ENCODE data around the gene COL4A6. TPM values are rescaled to one million over a fixed set of nuclear protein-coding genes. Genes with fewer than 3 reads are reported as not detected.

COL4A6 gene
- polyA plus RNA-seq, 1 donor from 2014 or later, result 1.6 TPM

GRCh38 chrX:108160309-108160708, 277.9 kb downstream of the COL4A6 start:
- no peaks in the 10 kb centered on the region for H3K27me3 ChIP-seq (ENCODE audit: insufficient read depth, low read depth, low read length)
- no peaks in the 10 kb centered on the region for H3K9me2 ChIP-seq (ENCODE audit: insufficient read depth, low read length)
- H3K9me3 ChIP-seq (ENCODE audit: low read length), result no peaks in the 10 kb centered on the region
- H3K79me2 ChIP-seq (replicated peaks; ENCODE audit: insufficient read depth, low read length), result no peaks in the 10 kb centered on the region
- no peak overlapping the region for H3K4me2 ChIP-seq (ENCODE audit: low read length)
- H4K20me1 ChIP-seq (ENCODE audit: insufficient read depth), result no peaks in the 10 kb centered on the region
- no peaks in the 10 kb centered on the region for H3K36me3 ChIP-seq (ENCODE audit: insufficient read depth, low read length)
- no peak overlapping the region for H3K4me3 ChIP-seq (ENCODE audit: low read length)
- no peak overlapping the region for H2AFZ ChIP-seq (ENCODE audit: low read depth, low read length)
- TF ChIP-seq RAD21 (conservative IDR thresholded peaks at IDR 0.05) (no peak), REST (IDR thresholded peaks at IDR 0.05; ENCODE audit: borderline replicate concordance) (no peak), POLR2AphosphoS5 (IDR thresholded peaks at IDR 0.05) (no peak), EZH2 (IDR thresholded peaks at IDR 0.05; ENCODE audit: borderline replicate concordance, insufficient read depth, low read length, poor library complexity, severe bottlenecking) (no peak), MXI1 (conservative IDR thresholded peaks at IDR 0.05; ENCODE audit: poor library complexity, severe bottlenecking) (no peak), CTCF (IDR thresholded peaks at IDR 0.05; ENCODE audit: poor library complexity, severe bottlenecking) (no peak), EP300 (conservative IDR thresholded peaks at IDR 0.05; ENCODE audit: poor library complexity, severe bottlenecking) (no peak), TAF1 (IDR thresholded peaks at IDR 0.05; ENCODE audit: low read depth) (no peak), SMC3 (conservative IDR thresholded peaks at IDR 0.05; ENCODE audit: poor library complexity) (no peak)
- H3K9ac ChIP-seq (ENCODE audit: low read length), result no peak overlapping the region
- H3K27ac ChIP-seq (ENCODE audit: low read length), result no peak overlapping the region
- H3F3A ChIP-seq (ENCODE audit: insufficient read depth, low read length, poor library complexity, severe bottlenecking), result no peaks in the 10 kb centered on the region

GRCh38 chrX:108159028-108159670, 279.1 kb downstream of the COL4A6 start:
- Histone ChIP-seq H3K4me2 (ENCODE audit: low read length) (no peak overlapping the region), H3K9me2 (ENCODE audit: insufficient read depth, low read length) (no peaks in the 10 kb centered on the region), H4K20me1 (ENCODE audit: insufficient read depth) (no peaks in the 10 kb centered on the region), H2AFZ (ENCODE audit: low read depth, low read length) (no peak overlapping the region), H3K4me3 (ENCODE audit: low read length) (no peak overlapping the region), H3K36me3 (ENCODE audit: insufficient read depth, low read length) (no peaks in the 10 kb centered on the region), H3K79me2 (replicated peaks; ENCODE audit: insufficient read depth, low read length) (no peaks in the 10 kb centered on the region), H3K9me3 (ENCODE audit: low read length) (no peaks in the 10 kb centered on the region), H3F3A (ENCODE audit: insufficient read depth, low read length, poor library complexity, severe bottlenecking) (no peaks in the 10 kb centered on the region), H3K9ac (ENCODE audit: low read length) (no peak overlapping the region), H3K27me3 (ENCODE audit: insufficient read depth, low read depth, low read length) (no peaks in the 10 kb centered on the region), H3K27ac (ENCODE audit: low read length) (no peak overlapping the region)
- no peak for TF ChIP-seq CTCF (IDR thresholded peaks at IDR 0.05; ENCODE audit: poor library complexity, severe bottlenecking)
- TF ChIP-seq POLR2AphosphoS5 (IDR thresholded peaks at IDR 0.05), result no peak
- no peak for TF ChIP-seq TAF1 (IDR thresholded peaks at IDR 0.05; ENCODE audit: low read depth)
- TF ChIP-seq MXI1 (conservative IDR thresholded peaks at IDR 0.05; ENCODE audit: poor library complexity, severe bottlenecking), result no peak
- no peak for TF ChIP-seq REST (IDR thresholded peaks at IDR 0.05; ENCODE audit: borderline replicate concordance)
- TF ChIP-seq EZH2 (IDR thresholded peaks at IDR 0.05; ENCODE audit: borderline replicate concordance, insufficient read depth, low read length, poor library complexity, severe bottlenecking), result no peak
- no peak for TF ChIP-seq RAD21 (conservative IDR thresholded peaks at IDR 0.05)

Measured in neural cell (in vitro differentiated cells).